K562 (cell line): ENCODE measurements around the gene TNFSF15. TPM values are rescaled to one million over a fixed set of nuclear protein-coding genes. Genes with fewer than 3 reads are reported as not detected.

Experiments
- ATAC-seq: fragments of 200-7000 bp; cut with Tn5 transposase; 3 replicates; pipeline ENCODE4 v1.9.1; 2020; ENCODE audit warnings: moderate library complexity
- BruUV-seq: library from RNA; stranded (reverse); fragments of 400-500 nt; replicated peaks from 2 replicates; lab custom pipeline; 2021; lab: Mats Ljungman, UMichigan
- CTCF ChIA-PET: fragments of 300-600 bp; formaldehyde crosslinking; extraction: SDS; loops from one replicate; lab custom pipeline; 2021; ENCODE audit warnings: low intra/inter-chr PET ratio; lab: Yijun Ruan, JAX
- POLR2A ChIA-PET: fragments of 300-600, 350-650 bp; sonication (Branson Sonifier 250); formaldehyde crosslinking; extraction: SDS; loops from one replicate; lab custom pipeline; 2021; ENCODE audit warnings: antibody characterized with exemption, inconsistent platforms; lab: Yijun Ruan, JAX
- DNase-seq, 4 experiments: peaks; one replicate each; pipeline versions ENCODE4 v3.0.0 to v3.0.0-alpha.2; 2011 to 2018; ENCODE audit warnings: low spot score in 3 of 4, mixed read lengths in 3 of 4; ENCODE audit errors: extremely low read depth in 1 of 4
- FAIRE-seq: peaks from 2 replicates; lab custom pipeline; 2011; peaks lifted over from hg19 to GRCh38; lab: Jason Lieb, UNC
- H2AFZ ChIP-seq: 2 replicates; pipeline ENCODE4 v1.6.0; 2011; ENCODE audit warnings: low read depth, low read length, control low read depth, inconsistent platforms
- H3K27ac ChIP-seq: fragments of 200-600 bp; 3 replicates; pipeline ENCODE4 v1.8.0; 2011; ENCODE audit warnings: low read depth, mild to moderate bottlenecking, control low read depth, inconsistent platforms, low read length, moderate library complexity, mixed read lengths; ENCODE audit errors: extremely low read depth
- H3K27me3 ChIP-seq, 2 experiments: fragments of 300-600 bp in 1 of 2; 2 replicates in 1 of 2; 3 replicates in 1 of 2; pipeline versions ENCODE4 v1.6.0 to v1.8.0; 2011; ENCODE audit warnings: inconsistent platforms in 2 of 2, low read length in 2 of 2, mild to moderate bottlenecking in 1 of 2, mixed read lengths in 1 of 2, moderate library complexity in 1 of 2; ENCODE audit not compliant: control insufficient read depth in 2 of 2, insufficient read depth in 2 of 2
- H3K36me3 ChIP-seq: fragments of 300-600 bp; 3 replicates; pipeline ENCODE4 v1.8.0; 2011; ENCODE audit warnings: mild to moderate bottlenecking, low read length, inconsistent platforms; ENCODE audit not compliant: control insufficient read depth, insufficient read depth
- H3K4me1 ChIP-seq, 2 experiments: fragments of 200-600 bp in 1 of 2; replicated peaks in 1 of 2; 2 replicates in 1 of 2; 3 replicates in 1 of 2; pipeline versions ENCODE4 v1.5.1 to v1.8.0; 2011; ENCODE audit warnings: inconsistent platforms in 2 of 2, low read length in 2 of 2, mild to moderate bottlenecking in 1 of 2, mixed read lengths in 1 of 2, moderate library complexity in 1 of 2; ENCODE audit not compliant: control insufficient read depth in 2 of 2, insufficient read depth in 2 of 2
- H3K4me2 ChIP-seq: 2 replicates; pipeline ENCODE4 v1.6.1; 2011; ENCODE audit warnings: low read length, control low read depth, inconsistent platforms, mixed read lengths; ENCODE audit not compliant: insufficient read depth
- H3K4me3 ChIP-seq: fragments of 200-600 bp; sonication (generic), shearing (Covaris generic); 2 replicates; pipeline ENCODE4 v1.5.1; 2016; ENCODE audit warnings: control low read depth, inconsistent platforms
- H3K79me2 ChIP-seq: fragments of 200-600 bp; 3 replicates; pipeline ENCODE4 v1.8.0; 2011; ENCODE audit warnings: low read length, inconsistent platforms; ENCODE audit not compliant: control insufficient read depth, insufficient read depth
- H3K9ac ChIP-seq, 2 experiments: 2 replicates each; pipeline versions ENCODE4 v1.6.0 to v1.6.1; 2011; ENCODE audit warnings: low read depth in 2 of 2, low read length in 2 of 2, control low read depth in 1 of 2, inconsistent platforms in 1 of 2, mild to moderate bottlenecking in 1 of 2, mixed read lengths in 1 of 2; ENCODE audit not compliant: insufficient read depth in 1 of 2
- H3K9me1 ChIP-seq: one replicate; pipeline ENCODE4 v1.6.0; 2011; ENCODE audit warnings: inconsistent platforms, mild to moderate bottlenecking, low read length, moderate library complexity; ENCODE audit not compliant: control insufficient read depth, insufficient read depth
- H3K9me3 ChIP-seq: replicated peaks from 2 replicates; pipeline ENCODE4 v1.5.1; 2011; ENCODE audit warnings: low read depth, low read length, inconsistent platforms; ENCODE audit not compliant: control insufficient read depth, insufficient read depth
- H4K20me1 ChIP-seq: replicated peaks from 2 replicates; pipeline ENCODE4 v1.6.1; 2011; ENCODE audit warnings: low read length, inconsistent platforms, mixed read lengths; ENCODE audit not compliant: control insufficient read depth, insufficient read depth
- CCAR2 ChIP-seq: fragments of 200-400 bp; formaldehyde crosslinking; IDR thresholded peaks from 2 replicates; pipeline ENCODE4 v1.6.1; 2017; ENCODE audit warnings: mild to moderate bottlenecking, low read depth, low read length
- JUNB ChIP-seq: fragments of 450-650 bp; formaldehyde crosslinking; conservative IDR thresholded peaks from 2 replicates; pipeline ENCODE4 v1.4.0; 2020; ENCODE audit warnings: mild to moderate bottlenecking
- MXI1 ChIP-seq: IDR thresholded peaks from 2 replicates; pipeline ENCODE4 v1.6.1; 2011; ENCODE audit warnings: low read depth, mild to moderate bottlenecking, improper control_type of control experiment, low read length
- RBM39 ChIP-seq: fragments of 200-400 bp; formaldehyde crosslinking; optimal IDR thresholded peaks from 2 replicates; pipeline ENCODE3; 2018; ENCODE audit warnings: low read depth, low read length
- SMAD2 ChIP-seq: fragments of 150-350 bp; IDR thresholded peaks from 2 replicates; pipeline ENCODE4 v1.6.1; 2014; ENCODE audit warnings: low read depth, mild to moderate bottlenecking, low read length
- SMARCE1 ChIP-seq: fragments of 450-650 bp; IDR thresholded peaks from 2 replicates; pipeline ENCODE4 v1.7.1; 2016; ENCODE audit warnings: mild to moderate bottlenecking
- XRCC4 ChIP-seq: IDR thresholded peaks from one replicate; pipeline ENCODE4 v1.6.1; 2011; ENCODE audit not compliant: insufficient read depth, insufficient read length; ENCODE audit errors: extremely low read depth
- ZNF347 ChIP-seq: fragments of 450-650 bp; formaldehyde crosslinking; IDR thresholded peaks from 2 replicates; pipeline ENCODE4 v1.4.0; 2020; ENCODE audit warnings: low read depth, mild to moderate bottlenecking, moderate library complexity
- ZSCAN32 ChIP-seq: fragments of 450-650 bp; formaldehyde crosslinking; IDR thresholded peaks from 2 replicates; pipeline ENCODE4 v1.4.0; 2020; ENCODE audit warnings: mild to moderate bottlenecking, moderate library complexity
- WGBS: fragments of 100-300 bp; shearing (Covaris generic); methylation state at CpG from one replicate; pipeline ENCODE4 v1.1.6; 2016; ENCODE audit warnings: low coverage, mixed read lengths; ENCODE audit not compliant: insufficient coverage; ENCODE audit errors: missing lambda C conversion rate; 5-methylcytosine and 5-hydroxymethylcytosine counted together
- in situ Hi-C: fragments of 300-500 bp; cut with MboI; formaldehyde crosslinking; loops from 4 replicates; pipeline ENCODE4 v1.15.0; 2018; ENCODE audit warnings: inconsistent platforms, mixed read lengths
- intact Hi-C: fragments of 100-400 bp; cut with micrococcal nuclease; formaldehyde crosslinking; loops from 2 replicates; pipeline ENCODE4 v1.14.2; 2022
- polyA plus RNA-seq, 8 experiments: library from polyadenylated mRNA; depleted of rRNA in 4 of 8; stranded (reverse) in 5 of 8; unstranded in 3 of 8; fragments of >200 nt; fragmentation: Nextera tagmentation in 2 of 8; fragmentation: Illumina TruSeq in 1 of 8; extraction: Ambion mirVana in 2 of 8; extraction: Trizol in 1 of 8; gene quantifications; 2 replicates each; pipeline versions ENCODE4 v1.2.1 to v1.2.3, GENCODE V29; 2011 to 2014; ENCODE audit warnings: inconsistent platforms in 1 of 8, missing spikeins in 1 of 8
- total RNA-seq, 7 experiments: library from RNA; depleted of rRNA in 6 of 7; stranded (reverse); fragments of >200 nt in 6 of 7; fragmentation: Illumina TruSeq in 2 of 7; extraction: Trizol in 2 of 7; gene quantifications; 2 replicates each; pipeline versions ENCODE4 v1.2.1 to v1.2.3, GENCODE V29; 2011 to 2021; ENCODE audit warnings: low replicate concordance in 1 of 7
- TF ChIP-seq, protein P1 (sequence below), 2 experiments: IDR thresholded peaks in 1 of 2; conservative IDR thresholded peaks in 1 of 2; 2 replicates each; pipeline ENCODE4 v1.6.1; 2016; ENCODE audit warnings: low read depth in 2 of 2, mild to moderate bottlenecking in 1 of 2, missing compliant biosample characterization in 1 of 2, missing genetic modification characterization in 1 of 2, moderate library complexity in 1 of 2
- TF ChIP-seq, protein P2 (sequence below): sonication (generic); formaldehyde crosslinking; IDR thresholded peaks from 2 replicates; pipeline ENCODE4 v1.8.1; 2023; ENCODE audit warnings: missing genetic modification reagents, mild to moderate bottlenecking, borderline replicate concordance

Gene TNFSF15
- total and polyA plus RNA-seq, 9 of the 15 experiments (the other 6 are each of a cell fraction or from before 2014, with no cell fraction given), result not detected

DNA sequence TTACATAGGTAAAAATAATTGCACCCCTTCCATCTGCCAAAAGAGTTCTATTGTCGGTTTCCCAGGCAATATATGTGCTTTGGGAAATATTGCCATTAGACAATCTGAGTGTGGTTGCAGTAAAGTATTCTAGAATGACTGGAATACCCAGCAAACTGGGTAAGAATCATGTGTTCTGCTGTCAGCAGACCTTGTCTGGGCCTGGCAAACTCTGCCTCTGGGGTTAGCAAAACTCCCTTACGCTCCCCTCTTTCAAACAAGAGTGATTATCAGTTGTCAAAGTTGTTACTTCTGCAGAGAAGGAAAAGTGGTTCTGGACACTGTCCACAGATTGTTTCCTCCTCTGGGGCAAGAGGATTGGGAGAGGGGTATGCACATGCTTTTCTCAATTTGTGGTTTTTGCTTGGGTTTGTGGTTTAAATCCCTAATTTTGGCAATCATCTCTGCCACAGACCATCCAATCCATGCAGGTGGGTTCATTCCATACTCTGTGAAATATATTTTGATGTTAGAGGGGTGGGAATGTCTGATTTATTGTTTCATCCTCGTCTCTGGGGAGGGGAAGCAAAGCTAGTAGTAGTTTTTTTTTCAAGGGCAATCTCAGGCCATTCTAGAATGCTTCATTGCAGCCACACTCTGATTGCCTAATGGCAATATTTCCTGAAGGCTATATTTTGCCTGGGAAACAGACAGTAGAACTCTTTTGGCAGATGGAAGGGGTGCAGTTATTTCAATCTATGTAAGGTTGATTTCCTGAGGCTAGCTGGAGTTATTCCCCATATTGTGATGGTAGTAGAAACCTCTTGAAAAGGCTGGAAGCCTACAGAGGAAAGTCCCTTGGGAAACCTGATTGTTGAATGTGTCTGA lies 24.0 kb upstream of the TNFSF15 start (continued):
- no peak for TF ChIP-seq XRCC4

DNA sequence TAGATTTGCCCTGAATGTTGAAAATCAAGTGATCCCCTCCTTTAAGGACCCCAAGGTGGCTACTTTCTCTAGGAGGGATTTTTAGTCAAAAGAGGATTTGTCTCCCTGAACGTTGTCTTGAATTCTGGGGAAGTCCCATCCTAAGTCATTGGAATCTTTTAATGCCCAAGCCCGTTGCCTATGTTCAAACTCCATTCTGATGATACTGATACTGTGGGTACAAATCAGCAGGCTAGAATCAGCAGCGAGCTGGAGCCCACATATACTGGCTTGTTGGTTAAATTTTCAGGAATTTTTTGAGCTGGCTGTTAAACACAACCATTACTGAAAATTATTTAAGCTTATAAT lies 22.4 kb upstream of the TNFSF15 start:
- no peak for FAIRE-seq
- H3K27me3 ChIP-seq, result no peaks in the 10 kb centered on the region
- no peak for ATAC-seq
- in situ Hi-C loops, result no loop called here
- H3K9ac ChIP-seq, result no peak overlapping the region
- no peaks in the 10 kb centered on the region for H3K79me2 ChIP-seq
- H3K4me2 ChIP-seq, result no peak overlapping the region
- 0% methylated on average over 3 of the region's 3 CpGs for WGBS
- H3K9me1 ChIP-seq, result no peaks in the 10 kb centered on the region
- no peaks in the 10 kb centered on the region for H3K36me3 ChIP-seq
- no peak overlapping the region for H3K27ac ChIP-seq
- intact Hi-C loops, result no loop called here
- H3K9me3 ChIP-seq, result no peaks in the 10 kb centered on the region
- CTCF ChIA-PET, result no interaction called here
- H4K20me1 ChIP-seq, result no peaks in the 10 kb centered on the region
- POLR2A ChIA-PET, result no interaction called here
- H3K4me1 ChIP-seq, result no peaks in the 10 kb centered on the region
- no peak overlapping the region for H3K4me3 ChIP-seq
- no peak overlapping the region for H2AFZ ChIP-seq
- DNase-seq, result no peak
- BruUV-seq, result no TSS peak
- no peak for TF ChIP-seq CCAR2
- TF ChIP-seq MXI1, result no peak
- no peak for TF ChIP-seq RBM39
- no peak for TF ChIP-seq SMAD2
- TF ChIP-seq SMARCE1, result no peak
- TF ChIP-seq, protein P1, sequence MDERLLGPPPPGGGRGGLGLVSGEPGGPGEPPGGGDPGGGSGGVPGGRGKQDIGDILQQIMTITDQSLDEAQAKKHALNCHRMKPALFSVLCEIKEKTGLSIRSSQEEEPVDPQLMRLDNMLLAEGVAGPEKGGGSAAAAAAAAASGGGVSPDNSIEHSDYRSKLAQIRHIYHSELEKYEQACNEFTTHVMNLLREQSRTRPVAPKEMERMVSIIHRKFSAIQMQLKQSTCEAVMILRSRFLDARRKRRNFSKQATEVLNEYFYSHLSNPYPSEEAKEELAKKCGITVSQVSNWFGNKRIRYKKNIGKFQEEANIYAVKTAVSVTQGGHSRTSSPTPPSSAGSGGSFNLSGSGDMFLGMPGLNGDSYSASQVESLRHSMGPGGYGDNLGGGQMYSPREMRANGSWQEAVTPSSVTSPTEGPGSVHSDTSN (CRISPR knock-in tag; IDR thresholded peaks at IDR 0.05; ENCODE audit: low read depth), result no peak
- TF ChIP-seq, protein P1 (tag; conservative IDR thresholded peaks at IDR 0.05; ENCODE audit: low read depth), result no peak
- no peak for TF ChIP-seq JUNB (CRISPR knock-in tag)
- TF ChIP-seq, protein P2, sequence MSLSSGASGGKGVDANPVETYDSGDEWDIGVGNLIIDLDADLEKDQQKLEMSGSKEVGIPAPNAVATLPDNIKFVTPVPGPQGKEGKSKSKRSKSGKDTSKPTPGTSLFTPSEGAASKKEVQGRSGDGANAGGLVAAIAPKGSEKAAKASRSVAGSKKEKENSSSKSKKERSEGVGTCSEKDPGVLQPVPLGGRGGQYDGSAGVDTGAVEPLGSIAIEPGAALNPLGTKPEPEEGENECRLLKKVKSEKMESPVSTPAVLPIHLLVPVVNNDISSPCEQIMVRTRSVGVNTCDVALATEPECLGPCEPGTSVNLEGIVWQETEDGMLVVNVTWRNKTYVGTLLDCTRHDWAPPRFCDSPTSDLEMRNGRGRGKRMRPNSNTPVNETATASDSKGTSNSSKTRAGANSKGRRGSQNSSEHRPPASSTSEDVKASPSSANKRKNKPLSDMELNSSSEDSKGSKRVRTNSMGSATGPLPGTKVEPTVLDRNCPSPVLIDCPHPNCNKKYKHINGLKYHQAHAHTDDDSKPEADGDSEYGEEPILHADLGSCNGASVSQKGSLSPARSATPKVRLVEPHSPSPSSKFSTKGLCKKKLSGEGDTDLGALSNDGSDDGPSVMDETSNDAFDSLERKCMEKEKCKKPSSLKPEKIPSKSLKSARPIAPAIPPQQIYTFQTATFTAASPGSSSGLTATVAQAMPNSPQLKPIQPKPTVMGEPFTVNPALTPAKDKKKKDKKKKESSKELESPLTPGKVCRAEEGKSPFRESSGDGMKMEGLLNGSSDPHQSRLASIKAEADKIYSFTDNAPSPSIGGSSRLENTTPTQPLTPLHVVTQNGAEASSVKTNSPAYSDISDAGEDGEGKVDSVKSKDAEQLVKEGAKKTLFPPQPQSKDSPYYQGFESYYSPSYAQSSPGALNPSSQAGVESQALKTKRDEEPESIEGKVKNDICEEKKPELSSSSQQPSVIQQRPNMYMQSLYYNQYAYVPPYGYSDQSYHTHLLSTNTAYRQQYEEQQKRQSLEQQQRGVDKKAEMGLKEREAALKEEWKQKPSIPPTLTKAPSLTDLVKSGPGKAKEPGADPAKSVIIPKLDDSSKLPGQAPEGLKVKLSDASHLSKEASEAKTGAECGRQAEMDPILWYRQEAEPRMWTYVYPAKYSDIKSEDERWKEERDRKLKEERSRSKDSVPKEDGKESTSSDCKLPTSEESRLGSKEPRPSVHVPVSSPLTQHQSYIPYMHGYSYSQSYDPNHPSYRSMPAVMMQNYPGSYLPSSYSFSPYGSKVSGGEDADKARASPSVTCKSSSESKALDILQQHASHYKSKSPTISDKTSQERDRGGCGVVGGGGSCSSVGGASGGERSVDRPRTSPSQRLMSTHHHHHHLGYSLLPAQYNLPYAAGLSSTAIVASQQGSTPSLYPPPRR, result no peak
- no peak for TF ChIP-seq ZSCAN32 (CRISPR knock-in tag)
- no peak for TF ChIP-seq ZNF347 (CRISPR knock-in tag)
